Lower lobe of right lung (tissue), 2 donors: ENCODE measurements around the gene SIL1. TPM values are rescaled to one million over a fixed set of nuclear protein-coding genes. Genes with fewer than 3 reads are reported as not detected.
"Not testable (repeated sequence)": the region's sequence is repeated elsewhere in the genome, so short reads cannot be mapped to it uniquely, and the experiment has no call there.

Experiments
- ATAC-seq, 2 donors: fragments of 200-7000 bp; cut with Tn5 transposase; one replicate each; pipeline ENCODE4 v1.9.1; 2020 to 2022; ENCODE audit warnings: mild to moderate bottlenecking in 2 of 2, moderate library complexity in 2 of 2
- DNase-seq: peaks from one replicate; pipeline ENCODE4 v3.0.0-alpha.2; 2020
- H3K27ac ChIP-seq: fragments of 200-600 bp; one replicate; pipeline ENCODE4 v1.8.0; 2022
- H3K27me3 ChIP-seq: fragments of 200-600 bp; one replicate; pipeline ENCODE4 v1.8.0; 2022; ENCODE audit warnings: low read depth
- H3K36me3 ChIP-seq: fragments of 200-600 bp; one replicate; pipeline ENCODE4 v1.8.0; 2022; ENCODE audit warnings: mild to moderate bottlenecking
- H3K4me1 ChIP-seq: fragments of 200-600 bp; one replicate; pipeline ENCODE4 v1.8.0; 2022
- H3K4me3 ChIP-seq: fragments of 200-600 bp; one replicate; pipeline ENCODE4 v1.8.0; 2022; ENCODE audit warnings: mild to moderate bottlenecking
- H3K9me3 ChIP-seq: fragments of 200-600 bp; one replicate; pipeline ENCODE4 v1.8.0; 2022
- intact Hi-C: fragments of 100-400 bp; cut with DNase I; formaldehyde crosslinking; loops from one replicate; pipeline ENCODE4 v1.11.0; 2022
- total RNA-seq: library from RNA; stranded (reverse); fragmentation: NEBNext Ultra II Directional; extraction: Animal tissue kit (Norgen Biotek cat#: 25700); gene quantifications from one replicate; pipeline ENCODE4 v1.2.1, GENCODE V29; 2021
- TF ChIP-seq, protein P1 (sequence below): fragments of 200-600 bp; IDR thresholded peaks from one replicate; pipeline ENCODE4 v1.8.0; 2022; ENCODE audit warnings: antibody characterized with exemption, mild to moderate bottlenecking
- donor health status: DM: no; HTN: yes; CAD: no; lungs with severe emphysema.

The SIL1 gene
- total RNA-seq, 1 donor from 2014 or later = 40.6 TPM

- DNase-seq = no peak
Measured at GRCh38 chr5:139016186-139016585, 182.0 kb downstream of the SIL1 start.

GRCh38 chr5:139014726-139015125, 183.4 kb downstream of the SIL1 start:
- H3K4me1 ChIP-seq = no peaks in the 10 kb centered on the region
- TF ChIP-seq, protein P1, sequence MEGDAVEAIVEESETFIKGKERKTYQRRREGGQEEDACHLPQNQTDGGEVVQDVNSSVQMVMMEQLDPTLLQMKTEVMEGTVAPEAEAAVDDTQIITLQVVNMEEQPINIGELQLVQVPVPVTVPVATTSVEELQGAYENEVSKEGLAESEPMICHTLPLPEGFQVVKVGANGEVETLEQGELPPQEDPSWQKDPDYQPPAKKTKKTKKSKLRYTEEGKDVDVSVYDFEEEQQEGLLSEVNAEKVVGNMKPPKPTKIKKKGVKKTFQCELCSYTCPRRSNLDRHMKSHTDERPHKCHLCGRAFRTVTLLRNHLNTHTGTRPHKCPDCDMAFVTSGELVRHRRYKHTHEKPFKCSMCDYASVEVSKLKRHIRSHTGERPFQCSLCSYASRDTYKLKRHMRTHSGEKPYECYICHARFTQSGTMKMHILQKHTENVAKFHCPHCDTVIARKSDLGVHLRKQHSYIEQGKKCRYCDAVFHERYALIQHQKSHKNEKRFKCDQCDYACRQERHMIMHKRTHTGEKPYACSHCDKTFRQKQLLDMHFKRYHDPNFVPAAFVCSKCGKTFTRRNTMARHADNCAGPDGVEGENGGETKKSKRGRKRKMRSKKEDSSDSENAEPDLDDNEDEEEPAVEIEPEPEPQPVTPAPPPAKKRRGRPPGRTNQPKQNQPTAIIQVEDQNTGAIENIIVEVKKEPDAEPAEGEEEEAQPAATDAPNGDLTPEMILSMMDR = no peak
- ATAC-seq = peak; percentile 64 to 88
- no peaks in the 10 kb centered on the region for H3K9me3 ChIP-seq
- no peaks in the 10 kb centered on the region for H3K27me3 ChIP-seq
- intact Hi-C loops = no loop called here
- H3K4me3 ChIP-seq = no peak overlapping the region
- peaks cover 21% of the 10 kb centered on the region for H3K36me3 ChIP-seq
- H3K27ac ChIP-seq = no peak overlapping the region
- no peak for DNase-seq

More at GRCh38 chr5:139016186-139016585, 182.0 kb downstream of the SIL1 start:
- Histone ChIP-seq H3K9me3 (no peaks in the 10 kb centered on the region), H3K27ac (no peak overlapping the region), H3K27me3 (no peaks in the 10 kb centered on the region), H3K36me3 (peaks cover 32% of the 10 kb centered on the region), H3K4me1 (no peaks in the 10 kb centered on the region), H3K4me3 (no peak overlapping the region)
- ATAC-seq = no peak
- TF ChIP-seq, protein P1 = no peak
- intact Hi-C loops = no loop called here

DNA sequence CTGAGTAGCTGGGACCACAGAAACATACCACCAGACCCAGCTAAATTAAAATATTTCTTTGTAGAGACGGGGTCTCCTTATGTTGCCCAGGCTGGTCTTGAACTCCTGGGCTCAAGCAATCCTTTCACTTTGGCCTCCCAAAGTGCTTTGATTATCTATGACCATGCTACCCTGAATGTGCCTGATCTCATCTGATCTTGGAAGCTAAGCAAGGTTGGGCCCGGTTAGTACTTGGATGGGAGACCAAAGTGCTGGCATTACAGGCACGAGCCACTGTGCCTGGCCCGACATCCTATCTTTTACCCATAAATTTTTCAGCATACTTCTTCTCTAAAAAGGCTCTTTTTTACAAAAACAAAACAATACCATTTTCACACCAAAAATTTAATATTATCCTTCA, 186.0 kb downstream of the SIL1 start:
- ATAC-seq (no peak), DNase-seq (no peak)
- TF ChIP-seq, protein P1 = no peak
- intact Hi-C loops = no loop called here
- Histone ChIP-seq H3K27ac (no peak overlapping the region), H3K9me3 (no peaks in the 10 kb centered on the region), H3K4me1 (no peaks in the 10 kb centered on the region), H3K4me3 (no peak overlapping the region), H3K36me3 (peaks cover 4% of the 10 kb centered on the region), H3K27me3 (no peaks in the 10 kb centered on the region)

- intact Hi-C loops, ATAC-seq, H3K27me3 ChIP-seq, H3K4me1 ChIP-seq, H3K36me3 ChIP-seq, H3K9me3 ChIP-seq, DNase-seq: not testable (repeated sequence)
- H3K4me3 ChIP-seq = peak overlapping the region; percentile 37
- H3K27ac ChIP-seq = peak overlapping the region; percentile 31
Measured at GRCh38 chr5:139011156-139011555, 187.0 kb downstream of the SIL1 start.

GRCh38 chr5:139004374-139005307, 193.5 kb downstream of the SIL1 start:
- H3K9me3 ChIP-seq = no peaks in the 10 kb centered on the region
- H3K36me3 ChIP-seq = no peaks in the 10 kb centered on the region
- H3K4me1 ChIP-seq = no peaks in the 10 kb centered on the region
- intact Hi-C loops = no loop called here
- no peak overlapping the region for H3K4me3 ChIP-seq
- no peaks in the 10 kb centered on the region for H3K27me3 ChIP-seq
- H3K27ac ChIP-seq = no peak overlapping the region
- DNase-seq = no peak
- ATAC-seq = no peak
- TF ChIP-seq, protein P1 = no peak

DNA sequence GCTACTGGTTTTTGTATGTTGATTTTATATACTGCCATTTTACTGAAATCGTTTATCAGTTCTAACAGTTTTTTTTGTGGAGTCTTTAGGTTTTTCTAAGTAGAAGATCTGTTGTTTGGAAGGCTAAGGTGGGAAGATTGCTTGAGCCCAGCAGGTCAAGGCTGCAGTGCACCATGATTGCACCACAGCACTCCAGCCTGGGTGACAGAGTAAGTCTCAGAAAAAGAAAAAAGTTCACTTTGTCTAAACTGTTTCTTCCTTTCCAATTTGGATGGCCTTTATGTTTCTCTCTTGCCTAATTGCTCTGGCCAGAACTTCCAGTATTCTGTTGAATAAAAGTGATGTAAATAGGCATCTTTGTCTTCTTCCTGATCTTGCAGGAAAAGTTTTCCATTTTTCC, 198.5 kb downstream of the SIL1 start:
- intact Hi-C loops = no loop called here
- H3K9me3 ChIP-seq = no peaks in the 10 kb centered on the region

More for the DNA sequence above, 198.5 kb downstream of the SIL1 start:
- ATAC-seq (no peak), DNase-seq (no peak)
- Histone ChIP-seq H3K27me3 (no peaks in the 10 kb centered on the region), H3K4me3 (no peak overlapping the region), H3K27ac (no peak overlapping the region), H3K4me1 (no peaks in the 10 kb centered on the region), H3K36me3 (no peaks in the 10 kb centered on the region)
- TF ChIP-seq, protein P1 = no peak
